ENCODE measurements around the gene SLC4A1AP.

Gene SLC4A1AP

DNA sequence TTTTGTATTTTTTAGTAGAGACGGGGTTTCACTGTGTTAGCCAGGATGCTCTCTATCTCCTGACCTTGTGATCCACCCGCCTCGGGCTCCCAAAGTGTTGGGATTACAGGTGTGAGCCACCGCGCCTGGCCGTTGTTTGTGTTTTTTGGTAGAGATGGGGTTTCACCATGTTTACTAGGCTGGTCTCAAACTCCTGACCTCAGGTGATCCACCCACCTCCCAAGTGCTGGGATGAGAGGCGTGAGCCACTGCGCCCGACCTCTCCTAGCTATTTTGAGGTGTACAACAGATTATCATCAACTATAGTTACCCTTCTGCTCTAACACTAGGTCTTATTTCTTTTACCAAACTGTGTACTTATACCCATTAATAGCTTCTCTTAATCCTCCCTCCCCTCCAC, 78.9 kb downstream of the SLC4A1AP start:
- DNase-seq (ENCODE audit: low spot score) = no peak
